Stimulated activated CD4-positive, alpha-beta T cell treated with anti-CD3 and anti-CD28 coated beads, TNF-alpha, amount 100 ng/mL, for 48 hours (primary cell): Measurements from ENCODE around the gene GRIP2.
A peak's percentile ranks its signal among the peaks of the same experiment; 100 is the strongest.

Experiments
- DNase-seq, 3 donors: peaks; one replicate each; pipeline ENCODE4 v3.0.0-alpha.2; 2020; ENCODE audit warnings: low read depth in 3 of 3

The GRIP2 gene

DNA sequence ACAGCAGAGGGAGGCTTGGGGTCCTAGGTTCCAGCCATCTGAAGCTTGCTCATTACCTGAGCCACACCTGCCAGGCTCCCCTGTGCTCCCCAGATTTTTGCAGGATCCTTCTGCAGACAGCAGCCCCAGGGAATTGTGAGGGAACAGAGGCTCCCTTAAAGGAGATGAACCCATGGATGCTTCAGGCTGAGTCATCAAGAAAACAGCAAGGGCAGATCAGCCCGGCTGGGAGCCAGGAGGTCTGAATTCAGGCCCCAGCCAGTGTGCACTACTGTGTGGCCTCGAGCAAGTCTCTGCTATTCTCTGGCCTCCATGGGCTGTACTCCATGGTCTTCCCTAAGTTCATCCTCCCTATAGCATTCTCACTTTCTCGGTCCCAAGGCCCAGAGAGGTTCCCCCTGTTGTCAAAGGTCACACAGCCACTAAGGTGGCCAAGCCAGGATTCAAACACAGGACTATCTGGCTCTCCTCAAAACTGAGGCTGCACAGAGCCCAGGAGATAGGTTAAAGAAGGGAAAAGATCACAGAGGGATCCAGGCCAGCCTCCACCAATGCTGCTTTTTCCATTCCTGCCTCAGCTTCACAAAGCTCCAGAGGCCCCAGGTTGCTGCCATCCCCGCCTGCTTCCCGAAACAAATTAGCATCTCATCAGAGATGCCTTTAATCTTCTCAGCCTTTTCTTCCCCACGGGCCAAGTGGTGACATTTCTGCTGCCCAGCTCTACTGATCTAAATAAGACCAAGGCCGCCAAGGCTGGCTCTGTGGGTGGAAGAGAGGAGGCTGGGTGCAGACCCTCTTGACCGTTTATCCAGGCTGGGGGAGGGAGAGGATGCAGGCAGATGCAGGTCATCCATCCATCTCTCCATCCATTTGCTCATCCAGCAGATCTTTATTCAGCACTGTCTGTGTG, 21.2 kb upstream of the GRIP2 start:
- DNase-seq: no peak

DNA sequence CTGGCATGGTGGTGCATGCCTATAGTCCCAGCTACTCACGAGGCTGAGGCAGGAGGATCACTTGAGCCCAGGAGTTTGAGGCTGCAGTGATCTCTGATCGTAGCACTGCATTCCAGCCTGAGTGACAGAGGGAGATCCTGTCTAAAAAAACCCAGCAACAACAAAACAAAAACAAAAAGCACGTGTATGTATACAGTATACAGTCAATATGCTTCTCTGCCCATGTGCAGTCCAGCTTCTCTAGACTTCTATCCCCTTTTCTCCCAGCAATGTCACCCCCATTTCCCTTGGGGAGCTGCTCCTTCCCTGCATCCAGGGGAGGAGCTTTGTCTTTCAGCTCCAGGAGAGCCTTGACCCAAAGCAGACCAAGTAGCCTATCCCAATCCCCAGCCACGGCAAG, 20.0 kb upstream of the GRIP2 start:
- DNase-seq: no peak

DNA sequence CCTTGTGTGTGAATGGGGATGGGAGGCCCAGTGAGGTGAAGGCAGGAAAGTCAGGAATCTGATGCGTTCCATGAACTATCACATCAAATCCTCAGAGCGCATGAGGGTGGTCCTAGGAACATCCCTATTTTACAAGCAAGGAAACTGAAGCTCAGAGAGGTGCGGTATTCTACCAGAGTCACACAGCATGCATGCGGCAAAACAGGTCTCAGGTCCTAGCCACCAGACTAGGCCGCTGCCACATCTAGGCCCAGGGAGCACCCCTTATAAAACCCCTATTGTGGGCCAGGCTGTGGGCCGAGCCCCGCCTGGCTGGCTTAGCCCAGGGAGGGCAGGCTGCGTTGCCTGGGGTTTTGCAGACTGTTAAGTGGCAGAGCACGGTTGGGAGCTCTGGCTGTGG, 17.9 kb upstream of the GRIP2 start:
- no peak for DNase-seq

DNA sequence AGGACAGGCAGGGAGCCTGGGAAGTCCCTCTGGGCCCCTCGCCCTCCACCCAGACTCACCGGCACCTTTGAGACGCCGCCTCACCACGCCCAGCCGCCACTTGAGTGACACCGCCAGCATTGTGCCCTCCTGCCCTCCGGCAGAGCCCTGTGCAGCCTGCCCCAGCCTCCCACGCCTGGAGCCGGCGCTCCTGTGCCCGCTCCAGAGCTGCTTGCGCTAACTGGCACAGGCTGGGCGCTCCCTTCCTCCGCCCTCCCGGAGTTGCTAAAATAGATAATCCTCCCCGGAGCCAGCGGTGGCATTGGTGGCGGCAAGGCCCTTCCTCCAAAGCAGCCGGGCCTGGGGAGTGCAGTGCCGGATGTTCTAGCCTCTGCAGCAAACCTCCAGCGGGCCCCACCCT, 15.7 kb upstream of the GRIP2 start:
- no peak for DNase-seq

DNA sequence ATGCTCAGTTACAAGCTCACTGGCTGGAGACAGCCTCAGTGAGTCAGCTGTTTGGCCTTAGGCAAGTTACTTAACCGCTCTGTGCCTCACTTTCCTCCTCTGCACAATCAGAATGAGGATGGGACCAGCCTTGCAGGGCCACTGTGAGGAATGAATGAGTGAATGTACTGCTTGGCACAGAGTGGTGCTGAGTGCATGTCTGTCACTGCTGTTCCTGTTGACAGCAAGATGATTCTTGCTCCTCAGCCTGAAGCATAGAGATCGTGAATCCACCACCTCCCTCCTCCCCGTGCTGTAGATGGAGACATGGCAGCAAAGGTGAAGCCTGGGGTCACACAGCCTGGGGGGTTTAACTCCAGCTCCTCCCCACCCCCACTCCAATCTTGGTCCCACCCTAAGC, 14.6 kb upstream of the GRIP2 start:
- no peak for DNase-seq

DNA sequence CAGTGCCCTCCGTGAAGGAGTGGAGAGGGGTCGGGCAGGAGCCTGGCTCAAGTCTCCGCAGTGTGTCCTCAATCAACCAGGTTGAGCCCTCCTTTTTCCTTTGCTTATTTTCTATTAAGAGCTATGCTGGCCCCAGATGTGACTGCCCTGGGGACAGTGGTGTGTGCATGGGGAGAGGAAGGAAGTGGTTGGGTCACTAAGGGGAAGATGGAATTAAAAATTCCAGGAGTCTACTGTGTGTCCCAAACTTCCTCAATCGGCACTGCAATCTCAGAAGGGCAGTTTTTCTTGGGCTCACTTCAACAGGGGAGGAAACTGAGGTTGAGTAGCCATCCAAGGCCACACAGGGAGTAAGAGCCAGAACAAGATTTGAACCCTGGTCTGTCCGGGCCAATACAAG, 13.7 kb upstream of the GRIP2 start:
- DNase-seq: no peak

DNA sequence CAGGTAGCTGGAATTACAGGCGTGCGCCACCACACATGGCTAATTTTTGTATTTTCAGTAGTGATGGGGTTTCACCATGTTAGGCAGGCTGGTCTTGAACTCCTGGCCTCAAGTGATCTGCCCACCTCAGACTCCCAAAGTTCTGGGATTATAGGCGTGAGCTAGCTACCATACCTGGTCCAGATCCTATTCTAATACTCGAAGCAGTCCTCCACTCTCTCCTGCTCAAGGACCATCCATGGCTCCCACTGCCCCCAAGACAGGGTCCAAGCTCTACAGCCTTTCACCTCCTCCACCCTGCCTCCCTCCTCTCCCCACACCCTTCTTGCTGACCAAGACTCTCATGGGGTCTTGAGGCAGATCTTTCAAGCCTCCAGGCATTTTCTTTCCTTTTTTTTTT, 12.6 kb upstream of the GRIP2 start:
- DNase-seq: no peak

DNA sequence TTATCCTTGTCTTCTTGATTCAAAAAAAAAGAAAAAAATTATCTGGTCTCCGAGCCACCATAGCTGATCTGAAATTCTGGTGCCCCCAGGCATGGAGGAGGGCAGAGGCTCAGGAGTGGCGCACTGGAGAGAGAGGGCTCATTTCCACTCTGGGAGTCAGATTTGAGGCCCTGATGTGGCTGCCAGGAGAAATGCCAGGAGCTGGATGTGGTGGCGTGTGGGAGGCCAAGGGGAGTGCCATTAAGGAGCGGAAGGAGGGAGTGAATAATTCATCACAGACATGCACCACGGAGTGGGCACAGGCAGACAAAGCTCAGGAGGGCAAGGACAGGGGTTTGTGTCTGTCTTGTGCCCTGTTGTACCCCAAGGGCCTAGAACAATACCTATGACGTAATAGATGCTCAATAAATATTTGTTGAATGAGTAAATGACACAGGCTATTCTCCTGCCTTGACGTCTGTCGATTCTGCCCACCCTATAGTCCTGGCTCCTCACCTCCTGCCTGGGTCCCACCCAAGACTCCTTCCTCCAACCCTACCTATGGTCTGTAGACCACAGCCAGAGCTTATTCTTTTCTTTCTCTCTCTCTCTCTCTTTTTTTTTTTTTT, 12.0 kb upstream of the GRIP2 start:
- DNase-seq: no peak

DNA sequence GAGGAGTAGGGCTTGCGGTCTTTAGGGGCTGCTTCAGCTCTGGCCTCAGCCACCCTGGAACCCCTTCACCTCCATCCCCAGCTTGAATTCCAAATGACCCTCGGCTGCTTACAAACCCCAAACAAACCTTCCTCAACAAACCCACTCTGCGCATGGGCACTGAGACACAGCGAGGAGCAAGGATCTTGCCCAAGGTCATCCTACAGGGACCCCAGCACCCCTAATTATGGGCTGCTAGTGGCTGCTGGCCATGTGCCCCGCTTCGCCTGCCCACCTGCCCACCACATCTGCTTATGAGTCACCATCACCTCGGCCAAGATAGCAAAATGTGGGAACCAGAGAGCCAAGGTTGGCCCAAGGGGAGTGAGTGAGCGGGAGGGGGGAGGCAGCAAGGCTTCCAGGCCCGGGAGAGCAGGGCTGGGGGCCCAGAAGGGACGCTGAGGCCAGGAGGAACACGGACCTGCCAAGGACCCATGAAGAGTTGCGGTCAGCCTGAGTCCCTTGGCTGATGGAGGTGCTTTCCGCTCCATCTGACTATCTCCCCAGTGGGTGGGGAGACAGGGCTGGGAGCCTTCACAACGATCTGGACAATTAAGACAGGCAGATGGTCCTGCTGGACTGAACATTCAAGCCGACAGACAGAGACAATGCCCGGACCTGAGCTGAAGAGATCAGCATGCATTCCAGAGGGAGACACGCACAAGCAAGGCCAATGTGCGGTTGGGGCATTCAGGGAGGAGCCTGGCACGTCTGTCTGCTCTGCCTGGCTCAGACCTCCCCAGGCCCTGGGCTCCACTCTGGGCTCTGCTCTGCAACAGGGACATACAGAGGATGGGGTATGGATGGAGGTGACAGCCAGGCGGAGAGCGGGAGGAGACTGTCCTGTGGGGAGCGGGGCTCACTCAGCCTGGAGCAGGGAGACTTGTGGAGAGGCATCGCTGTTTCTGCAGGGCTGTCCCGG, 10.8 kb upstream of the GRIP2 start:
- no peak for DNase-seq

DNA sequence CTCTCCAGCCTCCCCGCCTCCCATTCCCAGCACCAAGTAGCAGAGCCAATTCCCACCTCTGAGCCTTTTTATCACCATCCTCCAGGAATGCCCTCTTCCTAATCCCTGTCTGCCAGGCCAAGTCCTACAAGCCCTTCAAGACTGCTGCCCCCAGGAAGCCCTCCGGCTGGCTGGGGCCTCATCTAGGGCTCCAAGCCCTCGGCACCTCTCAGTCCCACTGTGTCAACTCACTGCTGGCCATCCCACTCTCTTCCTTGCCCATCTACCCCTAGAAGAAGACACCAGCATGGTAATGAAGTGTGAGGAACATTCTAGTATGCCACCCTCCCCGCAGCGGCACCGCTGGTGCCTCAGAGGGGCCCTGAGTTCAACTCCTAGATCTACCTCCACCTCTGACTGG, 10.0 kb upstream of the GRIP2 start:
- DNase-seq: no peak

DNA sequence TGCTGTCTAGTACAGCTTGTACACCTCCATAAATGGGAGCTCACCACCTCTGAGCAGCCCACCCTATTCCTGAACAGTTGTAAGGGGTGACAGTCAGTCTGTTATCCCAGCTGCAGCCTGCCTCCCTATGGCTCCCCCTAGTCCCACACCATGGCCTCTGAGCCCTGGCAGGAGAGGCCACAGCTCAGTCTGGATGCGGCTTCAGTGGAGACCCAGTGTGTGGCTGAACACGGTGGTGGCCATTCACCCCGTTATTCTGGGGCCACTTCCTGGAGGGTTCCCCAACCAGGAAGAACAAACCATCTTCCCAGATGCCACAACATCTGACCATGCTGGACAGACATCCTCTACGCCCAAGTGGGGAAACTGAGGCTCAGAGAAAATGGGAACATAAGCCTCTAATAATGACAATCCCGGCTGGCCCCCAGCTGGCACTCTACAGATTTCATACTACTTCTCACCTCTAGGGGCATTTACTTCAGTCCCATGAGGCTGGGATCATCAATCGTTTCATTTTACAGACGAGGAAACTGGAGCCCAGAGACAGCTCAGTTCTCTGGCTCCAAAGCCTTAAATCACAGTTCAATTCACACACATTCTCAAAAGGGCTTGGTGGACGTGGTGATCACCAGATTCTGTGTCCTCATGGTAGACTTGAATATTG, 9.2 kb upstream of the GRIP2 start:
- no peak for DNase-seq

DNA sequence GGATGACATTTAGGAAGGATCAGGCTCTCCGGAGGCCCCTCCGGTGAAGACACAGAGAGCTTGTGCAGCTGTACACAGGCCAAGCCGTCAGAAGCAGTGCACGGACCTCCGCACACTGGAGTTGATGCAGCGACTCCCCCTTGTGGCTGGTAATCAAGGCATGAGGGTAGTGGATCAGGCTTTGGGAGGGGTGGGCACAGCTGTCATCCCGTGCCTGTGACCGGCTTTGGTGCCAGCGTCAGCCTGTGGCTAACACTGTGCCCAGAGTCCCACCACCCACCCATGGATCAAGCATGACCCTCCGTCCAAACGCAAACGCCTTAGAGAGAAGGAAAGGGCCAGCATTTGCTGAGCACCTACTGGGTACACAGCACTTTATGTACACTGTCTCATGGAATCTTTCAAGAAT, 8.2 kb upstream of the GRIP2 start:
- peak; percentile 7 to 23 (median 20) for DNase-seq

DNA sequence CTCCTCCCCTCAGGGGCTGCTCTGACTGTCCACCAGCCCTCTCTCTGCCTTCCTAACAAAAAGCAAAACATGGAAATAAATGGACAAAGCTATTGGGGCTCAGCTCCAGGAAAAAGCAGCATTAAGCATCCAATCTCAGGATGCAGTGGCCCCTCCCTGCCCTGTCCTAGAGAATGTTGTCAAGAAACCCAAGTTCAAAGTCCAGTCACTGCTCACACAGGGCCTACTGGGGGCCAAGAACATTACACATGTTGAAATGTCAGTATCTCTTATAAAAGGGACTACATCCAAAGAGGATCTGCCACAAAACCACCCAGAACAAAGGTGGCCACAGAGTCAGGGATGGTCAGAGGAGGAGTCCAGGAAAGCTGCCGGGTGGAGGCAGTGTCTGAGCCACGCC, 7.6 kb upstream of the GRIP2 start:
- DNase-seq: no peak

DNA sequence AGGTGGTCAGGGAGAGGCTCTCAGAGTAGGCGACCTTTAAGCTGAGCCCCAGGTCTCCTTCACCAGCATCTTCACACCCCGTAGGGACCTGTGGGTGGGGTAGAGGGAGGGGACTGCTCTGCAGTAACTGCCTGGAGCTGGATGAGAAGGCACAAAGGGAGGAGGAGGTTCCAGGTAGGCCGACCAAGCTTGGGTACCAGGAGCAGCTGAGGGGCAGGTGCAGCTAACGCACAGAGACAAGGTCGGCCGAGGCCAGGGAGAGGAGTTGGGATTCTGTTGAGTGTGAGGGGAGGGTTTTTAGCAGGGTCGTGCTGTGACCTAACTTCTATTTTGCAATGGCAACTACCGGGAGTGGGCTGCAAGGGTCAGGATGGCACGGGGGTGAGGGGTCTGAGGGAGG, 5.9 kb upstream of the GRIP2 start:
- DNase-seq: no peak

DNA sequence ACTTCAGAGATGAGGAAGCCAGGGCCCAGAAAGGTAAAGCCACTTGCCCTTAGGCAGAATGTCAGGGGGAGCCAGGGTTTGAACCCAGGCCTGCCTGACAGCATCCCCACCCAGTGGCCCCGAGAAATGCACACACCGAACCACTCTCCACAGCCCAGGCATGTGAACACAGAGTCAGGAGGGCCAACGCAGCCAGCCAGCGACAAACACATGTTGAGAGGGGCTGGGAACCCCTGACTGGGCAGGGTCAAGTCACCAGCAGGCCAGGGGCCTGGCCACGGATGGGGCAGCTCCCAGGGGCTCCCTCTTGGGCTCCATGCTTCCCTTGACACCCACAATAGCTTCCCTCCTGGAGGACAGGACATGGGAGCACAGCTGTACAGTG, 5.1 kb upstream of the GRIP2 start:
- DNase-seq: no peak

DNA sequence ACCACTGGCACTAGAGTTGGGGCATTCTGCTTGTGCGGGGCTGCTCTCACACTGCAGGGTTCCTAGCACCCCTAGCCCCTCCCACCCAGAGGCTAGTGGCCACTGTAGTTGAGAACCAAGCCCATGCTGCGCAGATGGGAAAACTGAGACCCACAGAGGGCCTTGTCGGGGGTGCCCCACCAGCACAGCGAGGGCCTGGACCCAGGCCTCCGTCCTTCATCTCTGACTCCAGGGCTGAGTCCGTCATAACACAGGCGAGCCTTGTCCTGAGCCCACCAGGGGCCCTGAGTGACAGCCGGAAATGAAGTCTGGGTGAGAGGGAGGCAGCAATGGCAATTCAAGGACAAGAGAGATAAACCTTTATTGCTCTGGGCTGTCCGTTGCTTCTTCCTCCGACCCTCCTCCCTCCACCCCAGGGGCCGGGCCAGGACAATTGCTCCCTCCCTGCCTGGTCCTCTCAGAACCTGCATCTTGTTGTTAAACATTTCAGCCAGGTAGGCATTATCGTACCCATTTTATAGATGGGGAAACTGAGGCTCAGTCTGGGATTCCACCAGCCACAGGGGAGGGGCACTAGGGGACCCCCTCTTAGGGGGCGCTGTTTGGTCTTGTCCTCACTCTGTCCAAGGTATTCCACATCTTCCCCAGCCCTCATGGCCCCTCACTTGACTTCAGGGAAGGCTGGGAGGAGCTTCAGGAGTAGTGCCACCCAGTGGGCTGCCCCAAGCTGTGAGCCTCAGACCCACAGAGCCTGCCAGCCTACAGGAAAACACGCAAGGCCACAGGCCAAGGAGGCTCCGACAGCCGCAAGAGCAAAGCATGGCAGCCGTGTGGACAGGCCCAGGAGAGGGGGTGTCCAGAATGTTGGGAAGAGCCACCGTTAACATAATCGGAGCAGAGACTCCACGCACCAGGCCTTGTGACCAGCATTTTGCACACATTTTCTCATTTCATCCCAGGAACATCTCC, 4.4 kb upstream of the GRIP2 start:
- no peak for DNase-seq

DNA sequence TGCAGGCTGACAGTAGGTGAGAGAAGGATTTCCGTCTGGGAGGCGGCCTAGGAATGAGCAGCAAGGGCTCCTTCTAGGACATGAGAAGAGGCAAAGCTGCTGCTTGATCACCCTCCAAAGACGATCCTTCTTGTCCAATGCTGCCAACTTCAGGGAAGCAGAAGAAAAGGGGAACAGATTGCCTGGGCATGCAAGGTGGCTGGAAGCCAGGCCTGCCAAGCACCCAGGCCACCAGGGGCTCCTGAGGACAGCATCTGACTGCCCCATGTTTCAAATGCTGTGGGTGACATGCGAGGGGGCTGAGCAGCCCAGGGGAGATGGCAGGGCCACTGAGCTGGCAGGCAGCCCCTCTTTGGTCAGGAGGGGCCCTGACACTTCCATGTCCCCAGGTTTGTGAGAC, 3.3 kb upstream of the GRIP2 start:
- DNase-seq: no peak

DNA sequence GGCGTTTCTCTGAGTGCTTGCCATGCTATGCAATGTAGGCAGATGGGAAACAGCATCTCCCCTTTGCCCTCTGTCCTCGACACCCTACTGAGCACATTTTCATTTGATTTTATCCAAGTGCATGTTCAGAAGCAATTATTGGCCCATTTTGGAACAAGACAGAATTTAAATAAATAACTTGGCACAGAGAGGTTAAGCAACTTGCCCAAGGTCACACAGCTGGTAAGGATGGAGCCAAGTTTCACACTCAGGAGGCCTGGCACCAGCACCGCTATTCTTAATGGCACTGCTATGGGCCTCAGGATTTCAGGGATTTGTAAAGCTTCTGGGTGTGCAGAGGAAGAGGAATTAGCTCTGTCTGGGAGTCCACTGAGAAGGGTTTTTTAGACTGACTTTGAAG, 2.5 kb upstream of the GRIP2 start:
- DNase-seq: no peak

DNA sequence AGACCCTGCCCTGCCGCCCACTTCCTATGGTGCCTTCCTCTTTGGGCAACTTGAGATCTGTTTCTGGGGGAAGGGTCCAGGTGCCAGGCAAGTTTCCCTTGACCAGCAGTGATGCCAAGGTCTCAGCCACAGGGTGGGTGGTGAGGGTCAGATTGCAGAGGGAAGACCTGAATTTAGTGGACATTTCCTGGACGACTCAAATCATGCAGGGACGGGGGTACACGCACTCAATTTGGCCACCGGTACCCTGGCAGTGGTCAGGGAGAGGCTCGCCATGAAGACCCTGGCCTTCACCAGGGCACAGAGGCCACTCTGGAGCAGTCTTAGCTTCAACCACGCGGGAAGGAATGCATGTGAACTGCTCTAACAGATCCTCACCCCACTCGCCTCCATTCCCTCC, 1.5 kb upstream of the GRIP2 start:
- DNase-seq: no peak

DNA sequence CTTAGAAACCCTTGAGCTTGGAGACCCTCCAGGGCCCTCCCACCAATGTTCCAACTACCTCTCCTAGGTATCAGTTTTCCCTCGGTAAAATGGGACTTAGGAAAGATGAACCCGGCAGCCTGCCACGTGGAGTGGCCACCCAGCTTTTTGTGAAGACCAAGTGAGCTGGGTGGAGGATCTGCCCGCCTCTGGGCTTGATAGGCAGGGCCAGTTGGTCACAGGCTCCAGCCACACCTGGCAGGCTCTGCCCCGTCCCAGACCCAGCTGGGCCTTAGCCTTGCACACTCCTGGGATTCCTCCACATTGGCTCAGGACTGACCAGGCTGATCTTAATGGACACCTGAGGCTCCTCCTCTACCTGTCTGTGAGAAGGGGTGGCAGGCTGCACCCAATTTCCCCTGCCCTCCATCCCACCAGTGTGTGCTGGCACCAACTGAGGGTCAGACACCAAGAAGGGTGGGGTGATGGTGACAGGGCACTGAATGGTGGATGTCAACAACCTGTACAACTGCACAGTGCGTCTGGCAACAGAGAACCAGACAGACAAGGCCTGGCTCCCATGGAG, 761 bp upstream of the GRIP2 start:
- DNase-seq: no peak
